HepG2 (cell line): ENCODE data around the gene RHBDD2. TPM values are rescaled to one million over a fixed set of nuclear protein-coding genes. Genes with fewer than 3 reads are reported as not detected.

Experiments
- AKNA ChIP-seq: sonication (generic); formaldehyde crosslinking; IDR thresholded peaks from 2 replicates; pipeline ENCODE4 v1.4.0; 2020; ENCODE audit warnings: missing genetic modification reagents, borderline replicate concordance
- ASH2L ChIP-seq: fragments of 300-600, 200-600 bp; sonication (generic); IDR thresholded peaks from 2 replicates; pipeline ENCODE4 v1.7.0; 2017; ENCODE audit warnings: low read depth, mild to moderate bottlenecking, moderate library complexity, mixed read lengths, low read length; ENCODE audit not compliant: insufficient read length
- ATF3 ChIP-seq: sonication (generic); formaldehyde crosslinking; IDR thresholded peaks from 2 replicates; pipeline ENCODE4 v1.4.0; 2020; ENCODE audit warnings: missing genetic modification reagents
- BRF2 ChIP-seq: sonication (generic); formaldehyde crosslinking; IDR thresholded peaks from 2 replicates; pipeline ENCODE4 v1.8.1; 2022; ENCODE audit warnings: mild to moderate bottlenecking, missing genetic modification reagents
- CREM ChIP-seq, 2 experiments: sonication (generic) in 1 of 2; formaldehyde crosslinking in 1 of 2; IDR thresholded peaks; 2 replicates each; pipeline versions ENCODE4 v1.4.0 to v1.6.1; 2016 to 2020; ENCODE audit warnings: antibody characterized with exemption in 1 of 2, mild to moderate bottlenecking in 1 of 2, missing genetic modification reagents in 1 of 2
- DR1 ChIP-seq: sonication (generic); formaldehyde crosslinking; IDR thresholded peaks from 2 replicates; pipeline ENCODE4 v1.8.0; 2021; ENCODE audit warnings: mild to moderate bottlenecking, missing genetic modification reagents, inconsistent platforms
- HNRNPH1 ChIP-seq: fragments of 200-400 bp; formaldehyde crosslinking; optimal IDR thresholded peaks from 2 replicates; pipeline ENCODE3; 2017; ENCODE audit warnings: mild to moderate bottlenecking, low read depth, low read length
- HNRNPL ChIP-seq: fragments of 200-400 bp; formaldehyde crosslinking; IDR thresholded peaks from 2 replicates; pipeline ENCODE4 v1.6.1; 2017; ENCODE audit warnings: mild to moderate bottlenecking, low read depth, low read length
- NFE2L2 ChIP-seq: fragments of 150-350 bp; IDR thresholded peaks from 2 replicates; pipeline ENCODE4 v1.6.1; 2014; ENCODE audit warnings: low read length
- NR2F6 ChIP-seq, 2 experiments: IDR thresholded peaks; 2 replicates each; pipeline ENCODE4 v1.6.1; 2016; ENCODE audit warnings: antibody characterized with exemption in 1 of 2, mild to moderate bottlenecking in 1 of 2
- PHF20 ChIP-seq: sonication (generic); formaldehyde crosslinking; IDR thresholded peaks from 2 replicates; pipeline ENCODE4 v1.5.0; 2020; ENCODE audit warnings: mild to moderate bottlenecking, missing genetic modification reagents
- RXRB ChIP-seq: IDR thresholded peaks from 2 replicates; pipeline ENCODE4 v1.6.1; 2016; ENCODE audit warnings: borderline replicate concordance, missing genetic modification reagents, missing compliant biosample characterization
- SOX5 ChIP-seq: IDR thresholded peaks from 2 replicates; pipeline ENCODE4 v1.6.1; 2016; ENCODE audit warnings: borderline replicate concordance
- U2AF1 ChIP-seq: fragments of 200-400 bp; formaldehyde crosslinking; optimal IDR thresholded peaks from 2 replicates; pipeline ENCODE3; 2017; ENCODE audit warnings: mild to moderate bottlenecking, low read depth, low read length
- U2AF2 ChIP-seq: fragments of 200-400 bp; formaldehyde crosslinking; IDR thresholded peaks from 2 replicates; pipeline ENCODE4 v1.6.1; 2017; ENCODE audit warnings: low read depth, mild to moderate bottlenecking, low read length
- ZBTB2 ChIP-seq: sonication (generic); formaldehyde crosslinking; IDR thresholded peaks from 2 replicates; pipeline ENCODE4 v1.8.0; 2022; ENCODE audit warnings: low read depth, missing genetic modification reagents
- ZFP82 ChIP-seq: sonication (generic); formaldehyde crosslinking; IDR thresholded peaks from 2 replicates; pipeline ENCODE4 v1.5.1; 2020; ENCODE audit warnings: mild to moderate bottlenecking, missing genetic modification reagents, borderline replicate concordance
- ZNF670 ChIP-seq: sonication (generic); formaldehyde crosslinking; IDR thresholded peaks from 2 replicates; pipeline ENCODE4 v1.8.0; 2022; ENCODE audit warnings: mild to moderate bottlenecking, missing genetic modification reagents, borderline replicate concordance
- ZNF678 ChIP-seq: sonication (generic); formaldehyde crosslinking; IDR thresholded peaks from 2 replicates; pipeline ENCODE4 v1.4.0; 2020; ENCODE audit warnings: mild to moderate bottlenecking, missing genetic modification reagents
- ZNF850 ChIP-seq: sonication (generic); formaldehyde crosslinking; conservative IDR thresholded peaks from 2 replicates; pipeline ENCODE4 v1.9.0; 2021; ENCODE audit warnings: mild to moderate bottlenecking, missing genetic modification reagents
- polyA plus RNA-seq, 8 experiments: library from polyadenylated mRNA; depleted of rRNA in 3 of 8; stranded (reverse) in 7 of 8; unstranded in 1 of 8; fragments of >200 nt; fragmentation: Illumina TruSeq in 4 of 8; extraction: Trizol in 4 of 8; gene quantifications; 2 replicates each; pipeline versions ENCODE4 v1.2.1 to v1.2.3, GENCODE V29; 2011 to 2016; ENCODE audit warnings: low read depth in 4 of 8, missing spikeins in 1 of 8, mixed read lengths in 1 of 8; ENCODE audit not compliant: insufficient read depth in 1 of 8
- total RNA-seq, 5 experiments: library from RNA; depleted of rRNA; stranded (reverse); fragments of >200 nt; fragmentation: Illumina TruSeq; extraction: Trizol; gene quantifications; 2 replicates each; pipeline ENCODE4 v1.2.3, GENCODE V29; 2016; ENCODE audit warnings: low read depth in 1 of 5

RHBDD2 gene
- total and polyA plus RNA-seq, 2 of the 13 experiments (the other 11 are each of a cell fraction or from before 2014, with no cell fraction given) = 23.1 to 26.4 TPM

GRCh38 chr7:75915416-75916156, 36.8 kb downstream of the RHBDD2 start (continued):
- TF ChIP-seq AKNA (CRISPR knock-in tag) (0 out of 2 replicates have a peak, but pooled peaks have one; percentile 12), PHF20 (CRISPR knock-in tag) (no peak), BRF2 (CRISPR knock-in tag) (no peak), ZBTB2 (CRISPR knock-in tag) (no peak), RXRB (peak; percentile 86), SOX5 (CRISPR knock-in tag) (peak; percentile 23; the same call in 1 of the 2 replicates), ASH2L (peak; percentile 19), NR2F6 (IDR thresholded peaks at IDR 0.05) (peak; percentile 29; the same call in 1 of the 2 replicates), NR2F6 (CRISPR knock-in tag; IDR thresholded peaks at IDR 0.05) (peak; percentile 32; the same call in 1 of the 2 replicates), HNRNPL (0 out of 2 replicates have a peak, but pooled peaks have one; percentile 20), CREM (IDR thresholded peaks at IDR 0.05) (no peak; the same call in 1 of the 2 replicates), CREM (CRISPR knock-in tag; IDR thresholded peaks at IDR 0.05) (no peak), ZNF850 (CRISPR knock-in tag) (0 out of 2 replicates have a peak, but pooled peaks have one; percentile 26), ZFP82 (CRISPR knock-in tag) (peak; percentile 66; the same call in 1 of the 2 replicates), U2AF1 (peak; percentile 26), U2AF2 (no peak), ZNF670 (CRISPR knock-in tag) (no peak; the same call in 1 of the 2 replicates), ATF3 (no peak), HNRNPH1 (no peak), DR1 (no peak), NFE2L2 (no peak), ZNF678 (no peak)
